ENCODE results near the gene CASZ1. TPM values are rescaled to one million over a fixed set of nuclear protein-coding genes. Genes with fewer than 3 reads are reported as not detected.

CASZ1 gene
- total RNA-seq, 2 experiments from 2014 or later = 11.0 to 11.5 TPM

DNA sequence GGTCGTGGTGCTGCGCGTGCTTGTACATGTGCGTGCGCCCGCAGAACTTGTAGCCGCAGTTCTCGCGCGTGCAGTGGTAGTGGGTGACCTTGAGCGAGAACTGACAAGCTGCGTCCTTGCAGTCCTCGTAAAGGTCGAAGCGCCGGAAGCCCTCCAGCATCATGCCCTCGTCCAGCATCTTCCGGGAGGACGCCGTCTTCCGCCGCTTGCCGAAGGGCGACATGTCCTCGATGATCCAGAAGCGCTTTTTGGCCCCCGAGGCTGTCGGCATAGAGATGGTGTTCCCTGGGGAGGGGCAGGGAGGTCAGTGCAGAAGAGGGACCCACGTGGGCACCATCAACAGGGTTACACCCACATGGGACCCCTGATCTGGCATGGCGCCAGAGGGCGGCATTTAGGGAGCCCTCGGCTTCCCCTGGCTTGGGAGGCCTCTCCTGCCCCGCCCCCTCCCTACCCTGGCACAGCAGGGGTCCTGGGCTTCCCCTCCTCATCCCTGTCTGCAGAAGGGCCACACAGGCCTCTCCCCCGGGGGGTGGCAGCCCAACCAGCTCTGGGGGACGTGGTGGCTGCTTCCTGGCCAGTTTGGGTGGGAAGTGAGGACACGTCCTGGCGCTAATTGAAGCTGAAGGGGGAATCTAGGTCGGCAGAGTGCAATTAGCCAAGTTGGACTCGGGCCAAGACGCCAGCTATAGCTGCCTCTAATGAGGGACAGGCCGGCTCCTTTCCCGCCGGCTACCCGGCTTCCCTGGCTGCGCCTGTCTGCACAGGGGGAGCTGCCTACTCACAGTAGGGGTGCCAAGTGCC, 156.5 kb downstream of the CASZ1 start:
- Mint-ChIP-seq H3K9me3 (no peaks in the 10 kb centered on the region), H3K4me3 (no peak overlapping the region), H3K4me1 (no peaks in the 10 kb centered on the region), H3K27ac (no peak overlapping the region), H3K27me3 (peaks cover 1% of the 10 kb centered on the region), H3K36me3 (no peaks in the 10 kb centered on the region)
- DNase-seq (no peak), ATAC-seq (ENCODE audit: low read depth) (no peak)
- POLR2A ChIA-PET = no interaction called here

GRCh38 chr1:10639011-10639774, 157.3 kb downstream of the CASZ1 start:
- Mint-ChIP-seq H3K9me3 (no peaks in the 10 kb centered on the region), H3K36me3 (no peaks in the 10 kb centered on the region)

DNA sequence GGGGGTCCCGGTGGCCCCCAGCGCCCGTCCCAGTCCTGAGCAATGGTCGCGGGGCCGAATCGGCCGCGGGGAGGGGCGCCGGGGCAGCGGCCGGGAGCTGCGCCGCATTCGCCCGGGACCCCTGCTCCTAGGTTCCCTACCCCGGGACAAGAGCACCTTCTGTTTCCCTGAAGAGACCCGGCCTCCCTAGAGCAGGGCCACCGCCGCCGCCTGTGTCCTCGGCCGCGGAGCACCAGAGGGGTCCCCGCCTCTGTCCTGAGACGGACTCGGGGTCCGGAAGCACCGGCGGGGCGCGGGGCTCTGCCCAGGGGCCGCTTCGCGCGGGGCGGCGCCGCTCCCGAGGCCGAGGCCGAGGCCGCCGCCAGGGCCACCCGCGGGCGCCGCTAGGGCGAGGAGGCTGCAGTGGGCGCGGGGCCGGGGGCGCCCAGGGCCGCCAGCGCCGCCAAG, 157.9 kb downstream of the CASZ1 start:
- H3K27ac Mint-ChIP-seq = no peak overlapping the region
- no peak overlapping the region for H3K4me3 Mint-ChIP-seq
- H3K36me3 Mint-ChIP-seq = no peaks in the 10 kb centered on the region
- H3K4me1 Mint-ChIP-seq = no peaks in the 10 kb centered on the region
- POLR2A ChIA-PET = no interaction called here
- ATAC-seq (ENCODE audit: low read depth) = peak; percentile 14
- H3K9me3 Mint-ChIP-seq = no peaks in the 10 kb centered on the region
- H3K27me3 Mint-ChIP-seq = peaks cover 1% of the 10 kb centered on the region
- no peak for DNase-seq

More at GRCh38 chr1:10639011-10639774, 157.3 kb downstream of the CASZ1 start:
- POLR2A ChIA-PET = no interaction called here
- no peak for ATAC-seq (ENCODE audit: low read depth)
- Mint-ChIP-seq H3K27ac (no peak overlapping the region), H3K4me1 (no peaks in the 10 kb centered on the region), H3K4me3 (no peak overlapping the region), H3K27me3 (peaks cover 1% of the 10 kb centered on the region)
- DNase-seq = no peak

DNA sequence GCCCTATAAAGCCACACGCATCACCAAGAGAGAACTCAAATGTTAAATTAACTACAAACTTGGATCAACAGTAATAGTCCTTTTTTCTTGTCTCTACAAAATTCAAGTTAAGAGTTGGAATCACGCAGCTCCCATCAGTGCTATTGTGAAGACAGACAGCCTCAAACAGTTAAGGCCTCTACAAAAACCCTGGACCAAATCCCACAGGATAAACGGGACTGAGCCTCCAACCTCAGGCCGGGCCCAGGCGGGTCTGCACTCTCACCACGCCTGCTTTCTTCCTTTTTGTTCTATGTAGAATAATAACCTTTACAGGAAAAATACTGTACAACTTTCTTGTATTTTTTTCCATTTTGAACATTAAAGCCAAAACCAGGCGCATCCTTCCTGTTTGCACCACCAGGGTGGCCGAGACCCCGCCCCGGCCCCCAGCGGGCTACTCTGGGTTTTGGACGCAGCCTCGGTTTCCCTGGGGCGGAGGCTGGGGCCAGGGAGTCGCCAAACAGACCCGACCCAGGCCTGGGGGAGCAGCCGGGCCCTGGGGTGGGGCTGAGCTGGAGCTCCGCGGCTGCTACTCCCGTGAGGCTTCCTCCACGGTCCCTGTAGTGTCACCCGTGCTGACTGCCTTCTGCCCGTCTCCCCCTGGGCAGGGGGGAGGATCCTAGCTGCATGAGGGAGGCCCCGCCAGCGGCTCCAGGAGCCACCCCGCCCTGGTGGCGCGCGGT, 158.4 kb downstream of the CASZ1 start:
- ATAC-seq (ENCODE audit: low read depth) = peak; percentile 16
- Mint-ChIP-seq H3K4me1 (no peaks in the 10 kb centered on the region), H3K27me3 (peaks cover 1% of the 10 kb centered on the region), H3K36me3 (no peaks in the 10 kb centered on the region), H3K4me3 (no peak overlapping the region), H3K9me3 (no peaks in the 10 kb centered on the region), H3K27ac (no peak overlapping the region)
- POLR2A ChIA-PET = no interaction called here
- DNase-seq = no peak

GRCh38 chr1:10637400-10637799, 159.0 kb downstream of the CASZ1 start:
- POLR2A ChIA-PET = no interaction called here
- Mint-ChIP-seq H3K27ac (no peak overlapping the region), H3K36me3 (no peaks in the 10 kb centered on the region), H3K4me3 (no peak overlapping the region), H3K27me3 (peaks cover 1% of the 10 kb centered on the region), H3K9me3 (no peaks in the 10 kb centered on the region), H3K4me1 (no peaks in the 10 kb centered on the region)
- ATAC-seq (ENCODE audit: low read depth) (no peak), DNase-seq (no peak)

DNA sequence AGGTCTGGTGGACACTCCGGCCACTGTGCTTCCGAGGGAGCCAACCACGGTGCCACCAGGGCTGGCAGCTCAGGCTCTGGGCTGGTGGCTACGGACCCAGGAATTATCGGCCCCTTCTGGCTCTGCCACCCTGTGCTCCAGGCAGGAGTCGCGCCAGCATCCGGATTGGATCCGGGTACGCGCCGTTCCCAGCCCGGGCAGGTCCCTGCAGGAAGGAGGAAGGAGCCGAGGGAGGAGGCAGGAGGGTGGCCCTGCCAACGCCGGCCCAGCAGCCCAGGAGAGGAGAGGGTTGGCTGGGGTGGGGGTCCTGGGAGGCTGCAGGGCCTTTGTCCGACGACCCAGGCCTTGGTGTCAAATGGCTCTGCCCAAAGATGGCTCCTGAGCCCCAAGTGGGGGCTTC, 160.5 kb downstream of the CASZ1 start:
- Mint-ChIP-seq H3K4me1 (no peaks in the 10 kb centered on the region), H3K9me3 (no peaks in the 10 kb centered on the region), H3K27me3 (peaks cover 1% of the 10 kb centered on the region), H3K36me3 (no peaks in the 10 kb centered on the region), H3K4me3 (no peak overlapping the region), H3K27ac (no peak overlapping the region)
- POLR2A ChIA-PET = no interaction called here
- ATAC-seq (ENCODE audit: low read depth) (no peak), DNase-seq (no peak)

DNA sequence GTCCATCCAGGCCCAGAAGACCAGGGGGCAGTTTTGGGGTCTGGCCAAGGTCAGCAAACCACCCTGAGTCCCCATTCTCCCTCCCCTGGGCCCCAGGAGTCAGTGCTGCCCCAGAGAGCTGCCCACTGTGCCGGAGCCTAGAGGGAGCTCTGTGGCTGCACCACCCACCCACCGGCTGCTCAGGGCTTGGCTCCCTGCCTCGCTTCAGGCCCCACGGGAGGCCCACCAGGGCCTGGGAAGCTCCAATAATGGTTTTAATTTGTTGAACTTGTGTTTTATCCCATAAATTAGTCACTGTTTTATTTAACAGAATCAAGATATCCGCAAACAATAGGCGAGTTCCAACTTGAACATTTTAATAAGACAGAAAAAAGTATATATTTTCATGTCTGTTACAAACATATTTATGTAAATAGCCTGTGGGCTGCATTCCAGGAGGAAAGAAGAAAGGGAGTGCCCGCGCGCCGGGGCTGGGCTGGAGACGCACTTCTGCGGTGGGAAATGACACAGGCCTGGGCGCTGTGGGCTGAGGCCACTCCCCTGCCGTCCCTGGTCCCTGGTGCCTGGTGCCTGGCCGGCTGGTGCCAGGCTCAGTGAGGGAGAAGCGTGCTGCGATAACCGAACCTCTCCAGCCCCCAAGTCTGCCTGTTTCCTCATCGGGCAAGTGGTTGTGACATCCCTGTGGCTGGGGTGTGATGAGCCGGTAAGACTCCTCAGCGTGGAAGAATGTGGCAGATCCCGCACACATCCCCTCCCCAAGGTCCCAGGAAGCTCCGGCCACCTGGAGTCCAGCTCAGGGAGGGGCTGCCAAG, 161.2 kb downstream of the CASZ1 start:
- H3K9me3 Mint-ChIP-seq = no peaks in the 10 kb centered on the region
- ATAC-seq (ENCODE audit: low read depth) = no peak
- no peaks in the 10 kb centered on the region for H3K36me3 Mint-ChIP-seq
- H3K4me1 Mint-ChIP-seq = no peaks in the 10 kb centered on the region
- peaks cover 1% of the 10 kb centered on the region for H3K27me3 Mint-ChIP-seq
- no peak for DNase-seq
- H3K4me3 Mint-ChIP-seq = no peak overlapping the region
- POLR2A ChIA-PET = no interaction called here
- H3K27ac Mint-ChIP-seq = no peak overlapping the region

GRCh38 chr1:10634428-10635084, 161.9 kb downstream of the CASZ1 start:
- Mint-ChIP-seq H3K36me3 (no peaks in the 10 kb centered on the region), H3K4me3 (no peak overlapping the region), H3K27ac (no peak overlapping the region), H3K4me1 (no peaks in the 10 kb centered on the region), H3K27me3 (peaks cover 1% of the 10 kb centered on the region), H3K9me3 (no peaks in the 10 kb centered on the region)
- no peak for DNase-seq
- no peak for ATAC-seq (ENCODE audit: low read depth)
- POLR2A ChIA-PET = no interaction called here

DNA sequence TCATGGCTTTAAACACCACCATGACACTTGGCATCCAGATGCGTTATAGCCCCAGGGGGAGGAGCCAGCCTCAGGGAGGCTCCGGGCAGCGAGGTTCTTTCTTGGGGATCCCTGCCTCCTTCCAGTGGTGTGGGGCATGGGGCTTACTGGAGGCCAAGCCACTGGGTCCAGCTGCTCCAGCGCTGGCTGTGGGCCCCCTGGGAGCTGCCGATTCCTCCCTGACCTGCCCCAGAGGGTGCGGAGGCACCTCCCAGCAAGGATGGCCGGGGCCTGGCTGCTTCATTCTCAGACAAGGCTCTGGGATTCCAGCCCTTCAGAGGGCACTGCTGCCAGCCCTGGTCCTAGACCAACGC, 162.4 kb downstream of the CASZ1 start:
- H3K4me3 Mint-ChIP-seq = no peak overlapping the region
- no peaks in the 10 kb centered on the region for H3K36me3 Mint-ChIP-seq
- no peak for ATAC-seq (ENCODE audit: low read depth)
- no peaks in the 10 kb centered on the region for H3K9me3 Mint-ChIP-seq
- POLR2A ChIA-PET = no interaction called here
- DNase-seq = no peak
- H3K27me3 Mint-ChIP-seq = peaks cover 1% of the 10 kb centered on the region
- no peaks in the 10 kb centered on the region for H3K4me1 Mint-ChIP-seq
- H3K27ac Mint-ChIP-seq = no peak overlapping the region

- H3K27ac Mint-ChIP-seq = no peak overlapping the region
- H3K9me3 Mint-ChIP-seq = no peaks in the 10 kb centered on the region
- H3K27me3 Mint-ChIP-seq = peaks cover 1% of the 10 kb centered on the region
- no peak overlapping the region for H3K4me3 Mint-ChIP-seq
- no peaks in the 10 kb centered on the region for H3K4me1 Mint-ChIP-seq
- DNase-seq (no peak), ATAC-seq (ENCODE audit: low read depth) (no peak)
- POLR2A ChIA-PET = no interaction called here
- H3K36me3 Mint-ChIP-seq = no peaks in the 10 kb centered on the region
Observed at GRCh38 chr1:10633416-10633815, 163.0 kb downstream of the CASZ1 start.

GRCh38 chr1:10632691-10633090, 163.8 kb downstream of the CASZ1 start:
- DNase-seq (no peak), ATAC-seq (ENCODE audit: low read depth) (no peak)
- Mint-ChIP-seq H3K4me1 (no peaks in the 10 kb centered on the region), H3K36me3 (no peaks in the 10 kb centered on the region), H3K4me3 (no peak overlapping the region), H3K27me3 (peaks cover 1% of the 10 kb centered on the region), H3K27ac (no peak overlapping the region), H3K9me3 (no peaks in the 10 kb centered on the region)
- POLR2A ChIA-PET = no interaction called here

DNA sequence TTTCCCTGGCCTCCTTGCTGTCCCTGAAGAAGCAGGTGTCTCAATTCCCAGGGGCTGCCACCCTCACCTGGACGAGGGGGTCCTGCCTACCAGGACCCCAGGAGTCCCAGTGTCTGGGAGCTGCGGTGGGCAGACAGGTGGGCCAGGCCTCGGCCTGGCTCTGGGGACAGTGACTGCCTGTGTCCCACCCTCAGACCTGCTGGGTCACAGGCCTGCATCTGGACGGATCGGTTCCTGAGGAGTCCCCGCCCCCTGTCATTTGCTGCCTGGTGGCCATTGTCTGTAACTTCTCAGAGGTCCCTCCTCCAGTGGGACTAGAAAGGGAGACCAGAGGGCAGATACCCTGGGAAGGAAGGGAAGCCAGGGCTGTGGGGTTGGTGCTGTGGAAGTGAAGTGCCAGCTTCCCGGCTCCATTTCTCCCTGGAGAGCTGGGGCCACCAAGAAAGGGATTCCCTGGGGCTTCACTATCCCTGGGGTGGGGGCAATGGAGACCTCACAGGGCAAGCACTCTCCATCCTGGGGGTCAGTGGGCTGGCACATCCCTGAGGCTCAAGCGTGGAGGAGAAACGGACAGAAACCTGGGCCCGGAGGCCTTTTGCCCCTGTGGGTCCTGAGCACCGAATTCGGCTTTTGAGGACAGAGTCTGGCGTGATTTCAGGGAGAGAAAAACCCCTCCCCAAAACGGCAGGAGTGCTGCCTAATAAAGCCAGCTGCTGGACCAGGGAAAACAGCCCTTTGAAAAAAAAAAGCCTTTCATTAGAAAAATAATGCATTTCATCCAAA, 164.4 kb downstream of the CASZ1 start:
- Mint-ChIP-seq H3K4me1 (no peaks in the 10 kb centered on the region), H3K36me3 (no peaks in the 10 kb centered on the region), H3K4me3 (no peak overlapping the region), H3K27ac (no peak overlapping the region), H3K9me3 (no peaks in the 10 kb centered on the region), H3K27me3 (no peaks in the 10 kb centered on the region)
- DNase-seq (no peak), ATAC-seq (ENCODE audit: low read depth) (no peak)
- POLR2A ChIA-PET = no interaction called here
